HL-60 (cell line): Measurements from ENCODE around the gene TRMT61A.

ENCODE experiments used
- DNase-seq, 2 experiments: peaks; one replicate each; pipeline ENCODE4 v3.0.0-alpha.2; 2010 to 2020; ENCODE audit warnings: low read depth in 1 of 2, low spot score in 1 of 2
- H3K27ac ChIP-seq: fragments of 250-450 bp; sonication (Bioruptor Pico); replicated peaks from 2 replicates; pipeline ENCODE4 v1.5.1; 2020; ENCODE audit warnings: mild to moderate bottlenecking, moderate library complexity
- H3K27me3 ChIP-seq: fragments of 250-450 bp; sonication (Bioruptor Pico); 2 replicates; pipeline ENCODE4 v1.5.1; 2021; ENCODE audit warnings: mild to moderate bottlenecking, moderate library complexity; ENCODE audit not compliant: insufficient read depth, poor library complexity, severe bottlenecking
- H3K4me3 ChIP-seq: replicated peaks from 2 replicates; pipeline ENCODE4 v1.5.1; 2011; ENCODE audit warnings: mild to moderate bottlenecking, control low read depth, low read length; ENCODE audit not compliant: insufficient read depth
- CTCF ChIP-seq: IDR thresholded peaks from one replicate; pipeline ENCODE4 v1.5.1; 2011; ENCODE audit warnings: low read length, control low read depth, inconsistent platforms; ENCODE audit not compliant: insufficient read depth
- GABPA ChIP-seq: IDR thresholded peaks from 2 replicates; pipeline ENCODE4 v1.6.1; 2012; ENCODE audit warnings: low read depth
- POLR2AphosphoS5 ChIP-seq: IDR thresholded peaks from 2 replicates; pipeline ENCODE4 v1.6.1; 2012; ENCODE audit warnings: low read depth
- REST ChIP-seq: IDR thresholded peaks from 2 replicates; pipeline ENCODE4 v1.6.1; 2012; ENCODE audit warnings: low read depth; ENCODE audit not compliant: insufficient replicate concordance
- SPI1 ChIP-seq: IDR thresholded peaks from 2 replicates; pipeline ENCODE4 v1.6.1; 2012; ENCODE audit warnings: low read depth, mild to moderate bottlenecking, borderline replicate concordance

The TRMT61A gene

GRCh38 chr14:103584326-103584915 is 55.4 kb downstream of the TRMT61A start:
- TF ChIP-seq REST (no peak), GABPA (no peak), POLR2AphosphoS5 (no peak), CTCF (no peak), SPI1 (no peak)
- no peak for DNase-seq
- H3K27me3 ChIP-seq = no peaks in the 10 kb centered on the region
- no peak overlapping the region for H3K27ac ChIP-seq
- H3K4me3 ChIP-seq = no peak overlapping the region
